Activated CD8-positive, alpha-beta memory T cell treated with anti-CD3 and anti-CD28 coated beads, Interleukin-2, amount 50 U/mL, for 48 hours (primary cell): ENCODE results near the gene DPP6.
"Not testable (repeated sequence)": the region's sequence is repeated elsewhere in the genome, so short reads cannot be mapped to it uniquely, and the experiment has no call there.

Experiments
- DNase-seq: peaks from one replicate; pipeline ENCODE4 v3.0.0-alpha.2; 2020

Gene DPP6

DNA sequence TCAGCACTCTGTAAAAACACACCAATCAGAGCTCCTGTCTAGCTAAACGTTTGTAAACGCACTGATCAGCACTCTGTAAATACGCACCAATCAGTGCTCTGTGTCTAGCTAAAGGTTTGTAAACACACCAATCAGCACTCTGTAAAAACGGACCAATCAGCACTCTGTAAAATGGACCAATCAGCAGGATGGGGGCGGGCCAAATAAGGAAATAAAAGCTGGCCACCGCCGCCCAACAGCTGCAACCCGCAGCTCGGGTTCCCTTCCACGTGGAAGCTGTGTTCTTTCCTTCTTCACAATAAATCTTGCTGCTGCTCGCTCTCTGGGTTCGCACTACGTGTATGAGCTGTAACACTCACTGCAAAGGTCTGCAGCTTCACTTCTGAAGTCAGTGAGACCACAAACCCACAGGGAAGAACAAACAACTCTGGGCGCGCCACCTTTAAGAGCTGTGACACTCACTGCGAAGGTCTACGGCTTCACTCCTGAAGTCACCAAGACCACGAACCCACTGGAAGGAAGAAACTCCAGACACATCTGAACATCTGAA is 625.9 kb downstream of the DPP6 start:
- not testable (repeated sequence) for DNase-seq

DNA sequence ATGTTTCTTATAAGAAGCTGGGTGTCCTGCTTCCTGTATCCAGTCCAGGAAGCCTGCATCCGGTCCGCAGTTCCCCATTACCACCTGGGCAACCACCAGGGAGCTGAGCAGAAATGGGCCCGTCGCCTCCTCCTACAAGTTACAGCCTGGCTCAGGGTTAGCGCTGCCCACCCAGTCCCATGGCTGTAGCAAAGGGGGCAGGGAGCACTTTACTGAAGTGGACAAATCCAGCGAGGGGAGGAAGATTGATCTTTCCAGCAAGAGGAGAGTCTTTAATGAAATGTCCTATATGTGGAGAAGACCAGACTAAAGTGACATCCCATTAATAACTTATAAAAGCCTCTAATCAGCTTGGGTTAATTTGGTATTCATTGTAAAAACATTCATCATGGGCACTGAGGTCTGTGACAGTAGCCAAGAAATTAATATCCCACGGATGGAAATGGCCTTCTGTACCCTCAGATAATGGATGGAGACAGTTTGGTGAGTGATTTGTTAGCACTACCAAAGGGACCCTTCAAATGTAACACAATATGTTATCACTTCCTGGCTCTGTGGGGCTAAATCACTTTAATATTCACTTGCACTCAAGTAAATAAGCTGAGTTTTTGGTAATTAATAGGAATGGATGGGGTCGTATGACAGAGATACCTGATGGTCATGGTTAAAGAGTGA is 627.3 kb downstream of the DPP6 start:
- DNase-seq, result no peak

GRCh38 chr7:154680894-154681659 is 628.9 kb downstream of the DPP6 start:
- no peak for DNase-seq

- no peak for DNase-seq
These were observed 629.8 kb downstream of the DPP6 start for GRCh38 chr7:154682003-154682402.

DNA sequence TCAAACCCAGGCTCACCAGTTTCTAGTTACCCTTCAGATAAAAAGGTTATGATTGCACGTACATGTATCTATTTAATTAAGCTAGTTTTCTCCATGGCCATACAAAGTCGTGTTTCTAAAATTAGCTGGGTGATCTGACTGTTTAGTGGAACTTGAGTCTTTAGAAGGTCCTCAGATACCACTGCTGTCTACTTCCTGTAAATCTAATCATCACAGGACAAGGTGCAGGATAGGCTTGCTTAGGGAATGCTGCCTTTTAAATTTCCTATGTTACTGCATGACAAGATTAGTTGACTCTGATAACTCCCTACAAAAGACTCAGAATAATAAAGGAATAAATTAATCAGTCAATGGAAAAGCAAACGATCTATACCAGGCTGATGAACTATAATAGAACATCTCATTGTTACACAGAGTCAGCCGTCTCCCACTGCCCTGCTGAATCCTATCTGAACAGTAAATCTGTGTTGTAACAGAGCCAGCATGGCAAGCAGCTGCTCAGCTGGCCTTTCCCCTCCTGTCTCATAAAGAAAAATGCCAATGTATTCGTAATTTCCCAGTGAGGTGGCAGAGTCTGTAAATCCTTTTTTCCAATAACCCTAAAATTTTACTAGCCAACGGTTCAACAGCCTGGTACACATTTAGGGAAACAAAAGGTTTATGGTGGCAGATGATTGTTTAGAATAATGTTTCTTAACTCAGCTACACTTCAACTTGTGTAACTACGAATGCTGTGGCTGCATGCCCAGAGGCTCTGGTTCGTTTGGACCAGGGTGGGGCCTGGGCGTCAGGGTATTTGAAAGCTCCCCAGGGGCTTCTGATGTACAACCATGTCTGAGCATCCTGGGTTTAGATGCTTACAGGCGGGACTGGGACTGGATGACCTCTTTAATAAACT is 632.7 kb downstream of the DPP6 start:
- no peak for DNase-seq

DNA sequence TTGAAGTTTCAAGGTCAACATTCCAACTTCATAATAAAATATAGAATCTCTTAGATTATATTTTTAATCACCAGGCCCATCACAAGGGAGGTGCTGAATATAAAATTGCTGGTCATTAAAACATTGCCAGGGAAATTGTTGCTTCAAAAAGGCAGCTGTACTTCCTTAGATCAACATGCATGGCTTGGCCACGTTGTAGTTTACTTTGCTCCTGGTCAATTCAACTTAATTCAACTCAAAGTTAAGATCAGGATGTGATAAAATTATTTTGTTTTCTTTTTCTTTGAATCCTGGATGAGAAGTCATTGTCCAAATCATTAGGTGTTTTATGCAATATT is 633.3 kb downstream of the DPP6 start:
- no peak for DNase-seq

DNA sequence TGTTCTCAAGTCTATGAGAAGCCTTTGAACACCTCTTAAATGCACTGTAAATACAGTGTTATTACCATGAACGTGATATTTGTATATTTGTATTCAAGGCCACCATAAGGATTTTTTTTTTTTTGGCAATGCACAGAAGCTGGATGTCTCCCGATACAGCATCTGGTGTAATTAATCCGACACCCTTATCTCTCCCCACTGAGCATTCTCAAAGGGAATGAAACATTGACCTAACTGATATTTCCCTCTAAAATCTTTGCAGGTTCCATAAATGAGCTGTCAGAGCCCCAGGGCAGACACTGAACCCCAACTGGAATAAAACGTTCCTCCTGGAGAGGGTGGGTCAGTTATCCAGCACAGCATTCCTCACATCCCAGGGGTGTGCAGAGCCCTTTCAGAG is 634.1 kb downstream of the DPP6 start:
- DNase-seq, result no peak

GRCh38 chr7:154688952-154689351 is 636.8 kb downstream of the DPP6 start:
- DNase-seq, result no peak

DNA sequence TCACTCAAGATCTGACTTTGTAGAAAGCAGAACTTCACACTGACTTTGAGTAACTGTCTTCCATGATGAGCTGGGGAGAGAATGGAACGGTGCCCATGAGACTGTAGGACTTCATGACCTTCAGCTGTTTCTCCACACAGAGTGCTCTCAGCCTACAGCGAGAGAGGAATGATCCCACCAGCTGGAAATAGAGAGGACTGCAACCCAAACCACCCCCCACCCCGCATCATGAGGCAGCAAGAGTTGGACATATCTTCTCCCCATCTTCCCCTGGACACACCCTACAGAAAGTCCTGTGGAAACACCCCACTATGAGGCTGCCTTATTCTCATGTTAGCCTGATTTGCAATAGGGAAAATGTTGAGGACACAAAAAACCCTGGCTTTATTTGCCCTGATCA is 638.2 kb downstream of the DPP6 start:
- DNase-seq, result no peak

- no peak for DNase-seq
These were observed 641.5 kb downstream of the DPP6 start for GRCh38 chr7:154693661-154694060.

DNA sequence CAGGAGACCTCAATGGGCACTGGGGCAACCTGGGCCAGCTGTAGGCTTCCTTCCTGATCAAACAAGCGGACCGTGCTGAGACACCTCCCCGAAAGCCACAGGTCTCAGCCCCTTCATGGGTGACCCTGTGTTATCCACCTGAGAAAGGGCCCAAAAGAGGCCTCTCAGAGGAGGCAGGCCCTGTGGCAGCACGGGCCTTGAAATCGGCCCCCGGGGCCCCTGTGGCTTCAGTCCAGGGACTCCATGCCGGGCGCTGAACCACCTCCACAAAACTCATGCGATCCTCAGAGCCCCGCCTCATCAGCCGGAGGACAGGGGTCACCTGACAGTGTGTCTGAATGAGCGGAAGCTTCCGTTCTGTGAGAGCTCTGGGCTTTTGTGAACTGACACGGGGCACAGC is 643.6 kb downstream of the DPP6 start:
- no peak for DNase-seq

DNA sequence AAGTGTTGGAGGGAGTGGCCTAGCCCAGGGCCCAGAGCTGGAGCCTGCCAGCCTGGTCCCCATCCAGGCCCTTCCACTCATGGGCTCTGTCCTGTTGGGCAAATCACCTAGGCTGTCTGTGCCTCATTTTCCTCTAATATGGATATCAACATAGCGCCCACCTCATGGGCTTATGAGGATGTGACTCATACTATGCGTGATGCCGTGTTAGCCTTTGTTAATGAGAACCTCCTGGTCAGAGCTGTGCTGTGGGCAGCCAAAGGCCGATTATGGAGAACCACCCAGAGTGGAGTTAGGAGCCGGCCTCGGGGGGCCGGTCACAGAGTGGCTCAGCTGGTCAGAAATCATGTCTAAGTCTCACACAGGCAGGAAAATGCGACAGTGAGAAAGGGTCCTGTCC is 644.4 kb downstream of the DPP6 start:
- no peak for DNase-seq

DNA sequence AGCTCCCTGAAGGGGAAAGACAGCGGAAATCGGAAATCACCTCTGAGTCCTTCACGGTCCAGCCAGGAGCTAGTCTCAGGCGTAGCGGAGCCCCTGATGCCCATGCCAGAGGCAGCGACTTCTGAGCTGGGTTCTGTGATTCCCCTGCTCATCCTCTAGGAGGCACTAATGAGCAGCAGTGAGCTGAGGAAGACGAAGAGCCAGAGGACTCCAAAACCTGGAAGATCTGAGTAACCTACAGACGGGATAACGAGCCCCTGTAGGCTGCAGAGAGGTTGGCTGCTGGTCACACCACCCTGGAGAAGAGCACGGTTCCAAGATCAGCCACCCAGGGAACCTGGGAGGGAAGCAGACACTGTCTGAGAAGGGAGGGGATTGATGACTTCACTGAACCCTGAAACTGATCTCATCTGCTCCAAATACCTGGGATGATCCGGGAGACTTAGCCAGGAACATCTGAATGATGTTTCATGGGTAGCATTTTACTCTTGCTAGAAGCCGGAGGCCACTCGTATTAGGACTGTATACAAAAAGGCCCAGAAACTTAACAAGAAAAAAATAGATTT is 646.6 kb downstream of the DPP6 start:
- no peak for DNase-seq

DNA sequence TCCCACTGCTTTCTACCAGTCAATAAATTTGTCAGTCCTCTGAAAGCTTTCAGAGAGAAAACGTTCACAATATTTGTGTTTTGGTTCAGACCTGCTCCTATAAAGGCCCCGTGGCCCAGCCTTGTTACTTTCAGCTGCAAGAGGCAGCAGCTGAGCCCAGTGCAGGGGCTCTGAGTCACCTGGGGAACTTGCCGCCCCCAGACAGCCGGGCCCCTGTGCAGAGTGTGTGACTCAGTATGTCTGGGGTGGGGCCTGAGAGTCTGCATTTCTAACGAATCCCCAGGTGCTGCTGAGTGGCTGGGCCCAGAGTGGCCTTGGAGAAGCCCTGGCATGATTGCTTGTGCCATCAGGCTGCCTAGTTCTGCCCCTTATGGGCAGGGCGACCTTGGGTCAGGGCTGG is 647.2 kb downstream of the DPP6 start:
- DNase-seq, result peak; percentile 54

DNA sequence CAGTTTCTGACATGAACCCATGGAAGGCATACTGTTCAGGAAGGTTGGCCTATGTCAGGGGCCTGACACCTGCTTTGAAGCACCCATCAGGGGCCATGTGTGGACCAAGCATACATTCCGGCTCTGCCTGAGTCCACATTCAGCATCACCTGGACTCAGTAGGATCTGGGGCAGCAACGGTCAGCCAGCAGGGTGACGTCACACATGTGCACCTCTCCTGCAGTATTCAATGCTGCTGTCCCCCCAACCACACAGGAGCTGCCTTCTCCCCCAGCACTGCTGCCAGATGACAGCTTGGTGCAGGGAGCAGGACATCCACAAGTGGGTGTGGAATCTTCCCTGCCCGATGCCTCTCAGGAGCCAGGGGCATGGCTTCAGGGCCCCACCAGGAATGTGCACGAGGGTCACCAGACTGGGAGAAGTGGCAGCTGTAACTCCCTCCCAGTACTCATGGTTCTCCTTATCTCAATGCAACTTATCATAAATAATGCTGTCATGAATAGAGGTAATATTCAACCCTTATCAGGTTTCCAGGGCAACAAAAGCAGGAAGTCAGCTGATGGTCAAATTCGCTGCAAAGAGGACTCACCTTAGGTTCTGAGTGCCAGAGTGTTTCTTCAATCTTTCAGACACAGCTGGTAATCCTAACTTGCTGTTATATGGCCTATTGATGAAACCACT is 657.8 kb downstream of the DPP6 start:
- no peak for DNase-seq

DNA sequence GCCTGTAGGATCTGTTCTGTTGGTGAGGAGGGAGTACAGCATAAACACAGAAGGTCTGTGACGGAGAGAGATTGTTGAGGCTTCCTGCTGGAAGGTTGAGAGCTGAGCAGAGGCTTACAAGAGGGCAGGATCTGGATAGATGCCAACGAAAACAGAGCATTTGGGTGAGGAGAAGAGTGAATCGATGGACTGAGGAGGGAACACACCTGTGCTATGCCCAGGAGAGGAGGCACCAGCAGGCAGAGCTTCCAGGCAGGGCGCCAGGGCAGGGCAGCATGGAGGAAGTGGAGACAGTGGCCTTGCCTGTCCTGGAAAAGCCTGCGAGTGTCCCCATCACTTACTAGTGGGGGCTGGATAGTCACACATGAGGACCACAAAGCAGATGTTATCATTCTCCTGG is 667.8 kb downstream of the DPP6 start:
- DNase-seq, result no peak

DNA sequence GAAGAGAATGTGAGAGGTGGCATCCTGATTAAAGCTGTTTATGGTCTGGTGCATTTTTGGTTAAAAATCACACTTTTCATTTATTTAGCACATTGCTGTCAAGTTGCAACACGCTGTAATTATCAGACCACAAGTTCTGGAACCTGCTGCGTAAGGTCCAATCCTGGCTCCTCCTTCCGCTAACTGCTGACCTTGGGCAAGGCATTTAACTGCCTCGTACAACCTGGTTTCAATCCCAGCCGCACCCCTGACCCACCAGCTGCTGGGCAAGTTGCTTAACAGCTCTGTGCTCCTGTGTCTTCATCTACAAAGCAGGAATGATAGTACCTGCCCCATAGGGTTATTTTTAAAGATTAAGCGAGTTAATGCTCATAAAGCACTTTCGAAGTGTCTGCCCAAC is 668.9 kb downstream of the DPP6 start:
- no peak for DNase-seq

GRCh38 chr7:154726368-154726767 is 674.2 kb downstream of the DPP6 start:
- no peak for DNase-seq

DNA sequence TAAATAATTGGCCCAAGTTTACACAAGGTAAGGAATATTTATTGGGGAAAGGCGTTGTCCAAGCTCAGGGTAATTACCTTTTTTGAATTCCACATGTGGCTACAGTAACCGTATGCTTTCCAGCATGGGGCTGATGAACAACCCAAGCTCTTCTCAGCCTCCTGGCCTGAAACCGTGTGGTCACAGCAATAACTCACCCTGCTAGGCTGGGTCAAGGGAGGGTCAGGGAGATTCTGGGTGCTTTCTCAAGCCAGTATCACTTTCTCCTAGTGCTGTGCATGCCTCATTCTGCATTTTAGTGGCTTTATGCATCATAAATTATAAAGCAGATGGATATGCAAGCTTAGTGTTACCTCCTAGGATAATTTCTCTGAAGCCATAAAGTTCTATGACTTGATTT is 676.9 kb downstream of the DPP6 start:
- DNase-seq, result no peak

- DNase-seq, result no peak
These were observed 683.6 kb downstream of the DPP6 start for GRCh38 chr7:154735766-154736165.

- no peak for DNase-seq
These were observed 684.2 kb downstream of the DPP6 start for GRCh38 chr7:154736389-154736788.

- DNase-seq, result no peak
These were observed 686.0 kb downstream of the DPP6 start for GRCh38 chr7:154738216-154738615.

- DNase-seq, result no peak
These were observed 688.9 kb downstream of the DPP6 start for GRCh38 chr7:154741131-154741530.
